HG03159 (cell line): ENCODE data around the gene BIRC7.

ENCODE experiments used
- ATAC-seq: cut with Tn5 transposase; IDR thresholded peaks from one replicate; pipeline ENCODE4 v1.9.1; 2021; ENCODE audit warnings: mild to moderate bottlenecking, moderate library complexity; ENCODE audit not compliant: unreplicated experiment

The BIRC7 gene

GRCh38 chr20:63278661-63279060, 43.0 kb downstream of the BIRC7 start:
- no peak for ATAC-seq

GRCh38 chr20:63279931-63280330, 44.2 kb downstream of the BIRC7 start:
- no peak for ATAC-seq

- ATAC-seq, result no peak
Measured at GRCh38 chr20:63280371-63280770, 44.7 kb downstream of the BIRC7 start.

GRCh38 chr20:63280929-63281545, 45.3 kb downstream of the BIRC7 start:
- no peak for ATAC-seq

GRCh38 chr20:63281742-63282665, 46.3 kb downstream of the BIRC7 start:
- ATAC-seq, result no peak

GRCh38 chr20:63282946-63283345, 47.2 kb downstream of the BIRC7 start:
- no peak for ATAC-seq

- no peak for ATAC-seq
Measured at GRCh38 chr20:63283397-63284082, 47.8 kb downstream of the BIRC7 start.

- ATAC-seq, result no peak
Measured at GRCh38 chr20:63284083-63284440, 48.4 kb downstream of the BIRC7 start.

GRCh38 chr20:63284544-63284949, 48.8 kb downstream of the BIRC7 start:
- no peak for ATAC-seq

GRCh38 chr20:63284981-63285524, 49.3 kb downstream of the BIRC7 start:
- no peak for ATAC-seq

- no peak for ATAC-seq
Measured at GRCh38 chr20:63285636-63286615, 50.2 kb downstream of the BIRC7 start.

- ATAC-seq, result no peak
Measured at GRCh38 chr20:63286781-63287696, 51.3 kb downstream of the BIRC7 start.

- ATAC-seq, result no peak
Measured at GRCh38 chr20:63287697-63288580, 52.2 kb downstream of the BIRC7 start.

- no peak for ATAC-seq
Measured at GRCh38 chr20:63288581-63289251, 53.0 kb downstream of the BIRC7 start.

- no peak for ATAC-seq
Measured at GRCh38 chr20:63289311-63290135, 53.8 kb downstream of the BIRC7 start.
